Smooth muscle cell (in vitro differentiated cells): ENCODE results near the gene ZNF148. TPM values are rescaled to one million over a fixed set of nuclear protein-coding genes. Genes with fewer than 3 reads are reported as not detected.

Experiments
- DNase-seq: peaks from one replicate; lab custom pipeline; 2025; ENCODE audit not compliant: unreplicated experiment; lab: John Stamatoyannopoulos, UW
- H2AFZ ChIP-seq: fragments of 200-600 bp; sonication (generic); 2 replicates; pipeline ENCODE4 v1.6.0; 2016; ENCODE audit warnings: antibody characterized with exemption, low read depth, mild to moderate bottlenecking
- H3F3A ChIP-seq: fragments of 200-600 bp; sonication (generic); 2 replicates; pipeline ENCODE4 v1.6.0; 2017; ENCODE audit warnings: antibody characterized with exemption, low read depth
- H3K27ac ChIP-seq: fragments of 200-600 bp; sonication (generic); 2 replicates; pipeline ENCODE4 v1.5.1; 2016; ENCODE audit warnings: low read depth, mild to moderate bottlenecking
- H3K27me3 ChIP-seq: fragments of 200-600 bp; sonication (generic); 2 replicates; pipeline ENCODE4 v1.6.1; 2016; ENCODE audit warnings: low read depth, mild to moderate bottlenecking
- H3K36me3 ChIP-seq: fragments of 200-600 bp; sonication (generic); 2 replicates; pipeline ENCODE4 v1.5.1; 2016; ENCODE audit warnings: low read depth
- H3K4me1 ChIP-seq: fragments of 200-600 bp; sonication (generic); 2 replicates; pipeline ENCODE4 v1.5.1; 2016; ENCODE audit warnings: low read depth
- H3K4me2 ChIP-seq: fragments of 200-600 bp; sonication (generic); 2 replicates; pipeline ENCODE4 v1.6.0; 2016; ENCODE audit warnings: mild to moderate bottlenecking
- H3K4me3 ChIP-seq: fragments of 200-600 bp; sonication (generic); 2 replicates; pipeline ENCODE4 v1.5.1; 2016; ENCODE audit warnings: mild to moderate bottlenecking
- H3K79me2 ChIP-seq: fragments of 200-600 bp; sonication (generic); 2 replicates; pipeline ENCODE4 v1.6.0; 2016; ENCODE audit warnings: low read depth, mild to moderate bottlenecking
- H3K9ac ChIP-seq: fragments of 200-600 bp; sonication (generic); 2 replicates; pipeline ENCODE4 v1.6.0; 2016; ENCODE audit warnings: low read depth
- H3K9me3 ChIP-seq: fragments of 200-600 bp; sonication (generic); replicated peaks from 2 replicates; pipeline ENCODE4 v1.5.1; 2016; ENCODE audit warnings: low read depth
- H4K20me1 ChIP-seq: fragments of 200-600 bp; sonication (generic); 2 replicates; pipeline ENCODE4 v1.6.0; 2016; ENCODE audit warnings: low read depth
- WGBS: methylation state at CpG from one replicate; pipeline ENCODE4 v1.1.7; 2016; ENCODE audit warnings: low lambda C conversion rate; 5-methylcytosine and 5-hydroxymethylcytosine counted together
- polyA plus RNA-seq: library from polyadenylated mRNA; unstranded; fragments of >200 nt; fragmentation: Nextera tagmentation; extraction: Ambion mirVana; gene quantifications from 2 replicates; pipeline ENCODE4 v1.2.1, GENCODE V29; 2016
- total RNA-seq: library from RNA; depleted of rRNA; stranded (reverse); fragments of >200 nt; gene quantifications from 2 replicates; pipeline ENCODE4 v1.2.3, GENCODE V29; 2014
- TF ChIP-seq, protein P1 (sequence below): fragments of 200-600 bp; sonication (generic); IDR thresholded peaks from 2 replicates; pipeline ENCODE4 v1.5.1; 2017; ENCODE audit warnings: borderline replicate concordance, mild to moderate bottlenecking, antibody characterized with exemption; ENCODE audit not compliant: insufficient read depth, poor library complexity, severe bottlenecking

The ZNF148 gene
- total and polyA plus RNA-seq, 2 experiments from 2014 or later, result 23.6 to 27.7 TPM

DNA sequence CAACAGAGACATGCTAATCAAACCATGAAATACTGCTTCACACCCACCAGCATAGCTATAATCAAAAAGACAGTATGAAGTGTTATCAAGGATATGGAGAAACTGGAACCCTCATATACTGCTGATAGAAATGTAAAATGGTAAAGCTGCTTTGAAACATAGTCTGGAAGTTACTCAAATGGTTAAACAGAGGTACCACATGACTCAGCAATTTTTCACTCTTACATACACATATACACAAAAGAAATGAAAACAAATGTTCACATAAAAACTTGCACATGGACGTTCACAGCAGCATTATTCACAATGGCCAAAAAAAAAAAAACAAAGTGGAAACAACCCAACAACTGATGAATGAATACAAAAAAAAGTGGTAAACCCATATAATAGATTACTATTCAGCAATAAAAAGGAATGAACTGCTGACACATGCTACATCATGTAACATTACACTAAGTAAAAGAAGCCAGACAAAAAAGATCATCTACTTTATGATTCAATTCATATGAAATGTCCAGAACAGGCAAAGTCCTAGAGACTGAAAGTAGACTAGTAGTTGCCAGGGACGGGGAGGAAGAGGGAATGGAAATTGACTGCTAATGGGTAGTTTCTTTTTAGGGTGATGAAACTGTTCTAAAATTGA, 23.2 kb downstream of the ZNF148 start:
- DNase-seq, result no peak
- no peaks in the 10 kb centered on the region for H3K36me3 ChIP-seq
- 92% methylated on average over 2 of the region's 2 CpGs for WGBS
- no peak overlapping the region for H3K4me3 ChIP-seq
- no peak overlapping the region for H2AFZ ChIP-seq
- H3K4me2 ChIP-seq, result no peak overlapping the region
- H3K79me2 ChIP-seq, result peaks cover 100% of the 10 kb centered on the region
- peaks cover 9% of the 10 kb centered on the region for H3K4me1 ChIP-seq
- H4K20me1 ChIP-seq, result peaks cover 98% of the 10 kb centered on the region
- no peaks in the 10 kb centered on the region for H3K27me3 ChIP-seq
- H3K9me3 ChIP-seq, result no peaks in the 10 kb centered on the region
- H3K9ac ChIP-seq, result no peak overlapping the region
- H3F3A ChIP-seq, result no peaks in the 10 kb centered on the region
- peak overlapping the region; percentile 5 for H3K27ac ChIP-seq
- TF ChIP-seq, protein P1, sequence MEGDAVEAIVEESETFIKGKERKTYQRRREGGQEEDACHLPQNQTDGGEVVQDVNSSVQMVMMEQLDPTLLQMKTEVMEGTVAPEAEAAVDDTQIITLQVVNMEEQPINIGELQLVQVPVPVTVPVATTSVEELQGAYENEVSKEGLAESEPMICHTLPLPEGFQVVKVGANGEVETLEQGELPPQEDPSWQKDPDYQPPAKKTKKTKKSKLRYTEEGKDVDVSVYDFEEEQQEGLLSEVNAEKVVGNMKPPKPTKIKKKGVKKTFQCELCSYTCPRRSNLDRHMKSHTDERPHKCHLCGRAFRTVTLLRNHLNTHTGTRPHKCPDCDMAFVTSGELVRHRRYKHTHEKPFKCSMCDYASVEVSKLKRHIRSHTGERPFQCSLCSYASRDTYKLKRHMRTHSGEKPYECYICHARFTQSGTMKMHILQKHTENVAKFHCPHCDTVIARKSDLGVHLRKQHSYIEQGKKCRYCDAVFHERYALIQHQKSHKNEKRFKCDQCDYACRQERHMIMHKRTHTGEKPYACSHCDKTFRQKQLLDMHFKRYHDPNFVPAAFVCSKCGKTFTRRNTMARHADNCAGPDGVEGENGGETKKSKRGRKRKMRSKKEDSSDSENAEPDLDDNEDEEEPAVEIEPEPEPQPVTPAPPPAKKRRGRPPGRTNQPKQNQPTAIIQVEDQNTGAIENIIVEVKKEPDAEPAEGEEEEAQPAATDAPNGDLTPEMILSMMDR, result no peak

DNA sequence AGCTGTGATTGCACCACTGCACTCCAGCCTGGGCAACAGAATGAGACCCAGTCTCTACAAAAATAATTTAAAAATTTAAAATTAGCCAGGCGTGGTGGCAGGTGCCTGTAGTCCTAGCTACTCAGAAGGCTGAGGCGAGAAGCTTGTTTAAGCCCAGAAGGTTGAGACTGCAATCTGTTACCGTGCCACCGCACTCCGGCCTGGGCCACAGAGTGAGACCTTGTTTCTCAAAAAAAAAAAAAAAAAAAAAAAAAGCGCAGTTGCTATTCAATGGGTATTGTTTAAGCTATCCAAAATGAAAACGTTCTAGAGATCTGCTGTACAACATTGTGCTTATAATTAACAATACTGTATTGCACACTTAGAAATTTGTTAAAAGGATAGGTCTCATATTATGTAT, 24.0 kb downstream of the ZNF148 start:
- TF ChIP-seq, protein P1, result no peak
- no peak overlapping the region for H3K4me2 ChIP-seq
- H3K4me1 ChIP-seq, result peaks cover 4% of the 10 kb centered on the region
- peaks cover under 1% of the 10 kb centered on the region for H3K36me3 ChIP-seq
- 98% methylated on average over 7 of the region's 7 CpGs for WGBS
- H3K27ac ChIP-seq, result no peak overlapping the region
- H3K79me2 ChIP-seq, result peaks cover 100% of the 10 kb centered on the region
- H3K4me3 ChIP-seq, result no peak overlapping the region
- DNase-seq, result no peak
- no peaks in the 10 kb centered on the region for H3K27me3 ChIP-seq
- no peaks in the 10 kb centered on the region for H3K9me3 ChIP-seq
- H3F3A ChIP-seq, result no peaks in the 10 kb centered on the region
- H2AFZ ChIP-seq, result no peak overlapping the region
- peaks cover 98% of the 10 kb centered on the region for H4K20me1 ChIP-seq
- H3K9ac ChIP-seq, result no peak overlapping the region

DNA sequence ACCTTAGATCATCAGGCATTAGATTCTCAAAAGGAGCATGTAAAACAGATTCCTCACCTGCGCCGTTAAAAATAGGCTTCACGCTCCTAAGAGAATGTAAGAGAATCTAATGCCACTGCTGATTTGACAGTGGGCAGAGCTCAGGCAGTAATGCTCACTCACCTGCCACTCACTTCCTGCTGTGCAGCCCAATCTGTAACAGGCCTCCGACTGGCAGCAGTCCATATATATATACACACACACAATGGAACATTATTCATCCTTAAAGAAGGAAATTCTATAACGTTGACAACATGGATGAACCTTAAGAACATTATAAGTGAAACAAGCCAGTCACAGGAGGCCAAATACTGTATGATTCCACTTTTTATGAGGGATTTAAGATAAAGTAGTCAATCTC, 24.5 kb downstream of the ZNF148 start:
- Histone ChIP-seq H3K4me3 (no peak overlapping the region), H3K36me3 (peaks cover 5% of the 10 kb centered on the region), H3K9me3 (no peaks in the 10 kb centered on the region), H3K27me3 (no peaks in the 10 kb centered on the region), H3F3A (no peaks in the 10 kb centered on the region), H3K27ac (no peak overlapping the region), H3K4me1 (no peaks in the 10 kb centered on the region), H3K4me2 (no peak overlapping the region), H2AFZ (no peak overlapping the region), H3K9ac (no peak overlapping the region), H4K20me1 (peaks cover 98% of the 10 kb centered on the region), H3K79me2 (peaks cover 100% of the 10 kb centered on the region)
- WGBS, result 74% methylated on average over 5 of the region's 5 CpGs
- TF ChIP-seq, protein P1, result no peak
- no peak for DNase-seq

DNA sequence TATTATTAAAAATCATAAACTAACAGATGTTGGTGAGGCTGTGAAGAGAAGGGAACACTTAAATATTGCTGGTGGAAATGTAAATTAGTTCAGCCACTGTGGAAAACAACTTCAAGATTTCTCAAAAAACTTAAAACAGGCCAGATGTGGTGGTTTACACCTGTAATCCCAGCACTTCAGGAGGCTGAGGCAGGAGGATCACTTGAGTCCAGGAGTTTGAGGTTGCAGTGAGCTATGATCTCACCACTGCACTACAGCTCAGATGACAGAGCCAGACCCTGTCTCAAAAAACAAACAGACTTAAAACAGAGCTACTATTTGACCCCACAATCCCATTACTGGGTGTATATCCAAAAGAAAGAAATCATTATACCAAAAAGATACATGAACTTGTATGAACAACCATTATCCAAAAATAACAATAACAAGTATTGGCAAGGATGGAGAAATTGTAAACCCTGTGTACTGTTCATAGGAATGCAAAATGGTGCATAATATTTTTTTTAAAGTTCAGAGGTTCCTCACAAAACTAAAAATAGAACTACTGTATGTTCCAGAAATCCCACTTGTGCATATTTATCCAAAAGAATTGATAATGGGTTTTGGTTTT, 25.5 kb downstream of the ZNF148 start:
- Histone ChIP-seq H3K9ac (no peak overlapping the region), H4K20me1 (peaks cover 98% of the 10 kb centered on the region), H3K4me1 (no peaks in the 10 kb centered on the region)

More for the DNA sequence above, 25.5 kb downstream of the ZNF148 start:
- Histone ChIP-seq H3K27me3 (no peaks in the 10 kb centered on the region), H3K36me3 (peaks cover 5% of the 10 kb centered on the region), H3K4me3 (no peak overlapping the region), H3F3A (no peaks in the 10 kb centered on the region), H3K4me2 (no peak overlapping the region), H2AFZ (no peak overlapping the region), H3K79me2 (peaks cover 100% of the 10 kb centered on the region), H3K27ac (no peak overlapping the region), H3K9me3 (no peaks in the 10 kb centered on the region)
- TF ChIP-seq, protein P1, result no peak
- DNase-seq, result no peak
